Hepatocyte (in vitro differentiated cells): ENCODE results near the gene ISX. TPM values are rescaled to one million over a fixed set of nuclear protein-coding genes. Genes with fewer than 3 reads are reported as not detected.

Experiments used
- DNase-seq: peaks from one replicate; pipeline ENCODE4 v3.0.0-alpha.2; 2016; ENCODE audit warnings: low spot score
- H2AFZ ChIP-seq: fragments of 200-600 bp; sonication (generic); 2 replicates; pipeline ENCODE4 v1.6.0; 2016; ENCODE audit warnings: antibody characterized with exemption, mild to moderate bottlenecking
- H3K27ac ChIP-seq: fragments of 200-600 bp; sonication (generic); 2 replicates; pipeline ENCODE4 v1.5.1; 2016; ENCODE audit warnings: mild to moderate bottlenecking
- H3K27me3 ChIP-seq: fragments of 200-600 bp; sonication (generic); 2 replicates; pipeline ENCODE4 v1.6.1; 2016
- H3K36me3 ChIP-seq: fragments of 200-600 bp; sonication (generic); replicated peaks from 2 replicates; pipeline ENCODE4 v1.5.1; 2016; ENCODE audit warnings: low read depth; ENCODE audit not compliant: insufficient read depth
- H3K4me1 ChIP-seq: fragments of 200-600 bp; sonication (generic); 2 replicates; pipeline ENCODE4 v1.5.1; 2016; ENCODE audit warnings: mild to moderate bottlenecking, moderate library complexity; ENCODE audit not compliant: insufficient read depth
- H3K4me2 ChIP-seq: fragments of 200-600 bp; sonication (generic); 2 replicates; pipeline ENCODE4 v1.6.0; 2016
- H3K4me3 ChIP-seq: fragments of 200-600 bp; sonication (generic); 2 replicates; pipeline ENCODE4 v1.5.1; 2016; ENCODE audit warnings: mild to moderate bottlenecking
- H3K79me2 ChIP-seq: fragments of 200-600 bp; sonication (generic); 2 replicates; pipeline ENCODE4 v1.6.0; 2017; ENCODE audit warnings: mild to moderate bottlenecking
- H3K9me2 ChIP-seq: fragments of 200-600 bp; sonication (generic); replicated peaks from 2 replicates; pipeline ENCODE4 v1.6.0; 2017; ENCODE audit warnings: mild to moderate bottlenecking; ENCODE audit not compliant: insufficient read depth
- H3K9me3 ChIP-seq: fragments of 200-600 bp; sonication (generic); 2 replicates; pipeline ENCODE4 v1.5.1; 2016; ENCODE audit warnings: low read depth, mild to moderate bottlenecking
- H4K20me1 ChIP-seq: fragments of 200-600 bp; sonication (generic); 2 replicates; pipeline ENCODE4 v1.6.0; 2016; ENCODE audit warnings: mild to moderate bottlenecking; ENCODE audit not compliant: insufficient read depth, poor library complexity, severe bottlenecking
- EZH2 ChIP-seq: fragments of 200-600 bp; sonication (generic); IDR thresholded peaks from 2 replicates; pipeline ENCODE4 v1.6.1; 2016; ENCODE audit warnings: antibody characterized with exemption, mild to moderate bottlenecking, borderline replicate concordance
- EZH2phosphoT487 ChIP-seq: fragments of 200-600 bp; sonication (generic); IDR thresholded peaks from one replicate; pipeline ENCODE4 v1.6.1; 2018; ENCODE audit warnings: antibody characterized with exemption, mild to moderate bottlenecking, low read depth, moderate library complexity; ENCODE audit not compliant: unreplicated experiment, severe bottlenecking
- WGBS: methylation state at CpG from one replicate; pipeline ENCODE4 v1.1.6; 2016; ENCODE audit warnings: low lambda C conversion rate; ENCODE audit errors: missing lambda C conversion rate; 5-methylcytosine and 5-hydroxymethylcytosine counted together
- polyA plus RNA-seq: library from polyadenylated mRNA; unstranded; fragments of >200 nt; fragmentation: Nextera tagmentation; extraction: Ambion mirVana; gene quantifications from 2 replicates; pipeline ENCODE4 v1.2.1, GENCODE V29; 2016
- total RNA-seq: library from RNA; depleted of rRNA; stranded (reverse); fragments of >200 nt; gene quantifications from 2 replicates; pipeline ENCODE4 v1.2.3, GENCODE V29; 2014
- TF ChIP-seq, protein P1 (sequence below): fragments of 200-600 bp; sonication (generic); IDR thresholded peaks from 2 replicates; pipeline ENCODE4 v1.5.1; 2016; ENCODE audit warnings: antibody characterized with exemption, mild to moderate bottlenecking; ENCODE audit not compliant: poor library complexity

ISX gene
- total and polyA plus RNA-seq, 2 experiments from 2014 or later = 20.6 to 29.8 TPM

DNA sequence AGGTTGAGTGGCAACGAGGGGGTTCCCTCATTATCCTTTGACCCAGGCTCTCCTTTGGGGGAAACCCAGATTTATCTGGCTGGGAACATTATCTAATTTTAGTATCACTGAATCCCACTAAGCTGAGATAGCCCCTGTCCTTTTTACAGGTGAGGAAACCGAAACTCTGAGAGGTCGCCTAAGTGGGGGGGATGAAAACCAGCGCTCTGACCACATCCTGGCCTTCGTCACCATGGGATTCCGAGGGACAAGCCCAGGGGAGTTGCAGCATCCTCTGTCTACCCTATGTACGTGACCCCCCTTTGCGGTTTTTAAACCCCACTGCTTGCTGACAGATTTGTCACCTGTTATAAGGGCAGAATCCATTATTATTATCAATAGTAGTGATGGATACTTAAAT is 61.0 kb downstream of the ISX start:
- WGBS = 88% methylated on average over 8 of the region's 8 CpGs
- TF ChIP-seq EZH2 = no peak
- no peak for TF ChIP-seq EZH2phosphoT487
- TF ChIP-seq, protein P1, sequence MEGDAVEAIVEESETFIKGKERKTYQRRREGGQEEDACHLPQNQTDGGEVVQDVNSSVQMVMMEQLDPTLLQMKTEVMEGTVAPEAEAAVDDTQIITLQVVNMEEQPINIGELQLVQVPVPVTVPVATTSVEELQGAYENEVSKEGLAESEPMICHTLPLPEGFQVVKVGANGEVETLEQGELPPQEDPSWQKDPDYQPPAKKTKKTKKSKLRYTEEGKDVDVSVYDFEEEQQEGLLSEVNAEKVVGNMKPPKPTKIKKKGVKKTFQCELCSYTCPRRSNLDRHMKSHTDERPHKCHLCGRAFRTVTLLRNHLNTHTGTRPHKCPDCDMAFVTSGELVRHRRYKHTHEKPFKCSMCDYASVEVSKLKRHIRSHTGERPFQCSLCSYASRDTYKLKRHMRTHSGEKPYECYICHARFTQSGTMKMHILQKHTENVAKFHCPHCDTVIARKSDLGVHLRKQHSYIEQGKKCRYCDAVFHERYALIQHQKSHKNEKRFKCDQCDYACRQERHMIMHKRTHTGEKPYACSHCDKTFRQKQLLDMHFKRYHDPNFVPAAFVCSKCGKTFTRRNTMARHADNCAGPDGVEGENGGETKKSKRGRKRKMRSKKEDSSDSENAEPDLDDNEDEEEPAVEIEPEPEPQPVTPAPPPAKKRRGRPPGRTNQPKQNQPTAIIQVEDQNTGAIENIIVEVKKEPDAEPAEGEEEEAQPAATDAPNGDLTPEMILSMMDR = no peak

DNA sequence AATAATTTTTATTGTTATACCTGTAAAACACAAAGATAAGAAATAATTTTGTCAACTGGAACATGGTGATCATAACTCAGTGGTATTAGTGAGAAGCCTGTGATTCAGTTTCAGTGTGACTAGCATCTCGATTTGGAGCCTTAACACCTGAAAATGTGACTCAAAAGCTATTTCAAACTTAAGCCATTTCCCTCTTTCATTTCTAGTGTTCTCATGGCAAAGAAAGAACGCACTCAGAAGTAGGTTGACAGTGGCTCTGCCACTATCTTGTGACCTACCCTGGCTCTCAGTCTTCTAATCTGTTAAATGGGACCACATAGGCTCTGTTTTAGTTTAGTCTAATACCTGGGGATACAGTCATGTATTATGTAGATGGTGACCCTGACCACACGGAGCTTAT is 62.7 kb downstream of the ISX start:
- Histone ChIP-seq H4K20me1 (no peaks in the 10 kb centered on the region), H3K79me2 (no peaks in the 10 kb centered on the region), H3K27ac (no peak overlapping the region), H3K9me2 (no peaks in the 10 kb centered on the region), H3K27me3 (no peaks in the 10 kb centered on the region), H3K36me3 (no peaks in the 10 kb centered on the region), H3K9me3 (no peaks in the 10 kb centered on the region), H3K4me2 (no peak overlapping the region), H3K4me3 (no peak overlapping the region), H3K4me1 (peaks cover 18% of the 10 kb centered on the region), H2AFZ (no peak overlapping the region)
- TF ChIP-seq EZH2phosphoT487 (no peak), EZH2 (no peak)
- TF ChIP-seq, protein P1 = no peak
- no peak for DNase-seq
- WGBS = 87% methylated on average over 3 of the region's 3 CpGs

More for the DNA sequence above, 61.0 kb downstream of the ISX start:
- Histone ChIP-seq H3K4me1 (peaks cover 12% of the 10 kb centered on the region), H3K4me3 (no peak overlapping the region), H4K20me1 (no peaks in the 10 kb centered on the region), H2AFZ (no peak overlapping the region), H3K4me2 (no peak overlapping the region), H3K9me2 (no peaks in the 10 kb centered on the region), H3K79me2 (no peaks in the 10 kb centered on the region), H3K9me3 (no peaks in the 10 kb centered on the region), H3K27me3 (no peaks in the 10 kb centered on the region), H3K36me3 (no peaks in the 10 kb centered on the region), H3K27ac (no peak overlapping the region)
- DNase-seq = no peak

DNA sequence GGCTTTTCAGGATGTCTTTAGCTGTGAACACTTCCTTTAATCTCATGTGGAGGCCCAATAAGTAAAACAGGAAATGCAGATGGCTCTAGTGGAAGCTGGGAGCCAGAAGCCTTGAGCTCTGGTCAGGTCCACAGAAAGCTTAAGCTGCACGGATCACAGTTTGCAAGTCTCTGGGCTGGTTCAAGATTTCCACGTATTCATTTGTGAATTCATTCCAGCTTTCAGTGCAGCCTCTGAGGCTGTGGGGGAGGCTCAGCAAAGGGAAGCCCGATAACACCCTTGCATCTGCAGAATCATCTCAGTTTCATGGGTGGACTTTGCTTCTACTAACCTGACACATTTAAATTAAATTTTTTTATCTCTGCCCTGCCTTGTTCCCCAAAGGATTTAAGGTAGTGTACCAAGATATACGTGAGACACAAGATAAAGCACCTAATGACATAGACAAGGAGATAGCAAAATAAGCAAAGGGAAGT is 65.6 kb downstream of the ISX start:
- Histone ChIP-seq H3K4me2 (peak overlapping the region; percentile 7), H3K4me1 (peaks cover 40% of the 10 kb centered on the region), H3K9me2 (no peaks in the 10 kb centered on the region), H3K27ac (no peak overlapping the region), H3K27me3 (no peaks in the 10 kb centered on the region), H2AFZ (no peak overlapping the region), H3K79me2 (no peaks in the 10 kb centered on the region), H3K36me3 (no peaks in the 10 kb centered on the region), H4K20me1 (no peaks in the 10 kb centered on the region), H3K4me3 (no peak overlapping the region), H3K9me3 (no peaks in the 10 kb centered on the region)
- peak; percentile 26 for DNase-seq
- 18% methylated on average over 4 of the region's 4 CpGs for WGBS
- TF ChIP-seq, protein P1 = no peak
- TF ChIP-seq EZH2phosphoT487 (no peak), EZH2 (no peak)

DNA sequence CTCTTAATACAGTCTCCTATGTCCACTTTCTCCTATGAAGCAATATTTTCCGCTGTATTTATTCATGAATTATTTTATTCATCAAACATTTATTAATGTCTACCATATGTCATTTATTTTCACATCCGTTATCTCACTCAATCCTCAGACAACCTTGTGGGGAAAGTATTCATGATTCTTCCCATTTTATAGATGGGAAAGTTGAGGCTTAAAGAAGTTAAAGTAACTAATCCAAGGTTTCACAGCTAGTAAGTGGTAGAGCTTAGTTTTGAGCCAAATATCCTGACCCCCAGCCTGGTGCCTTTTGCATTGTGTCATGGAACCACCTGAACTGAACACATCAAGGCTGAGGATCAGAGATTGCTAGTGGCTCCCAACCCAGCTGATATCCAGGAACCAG is 66.6 kb downstream of the ISX start:
- TF ChIP-seq, protein P1 = no peak
- no peak for TF ChIP-seq EZH2phosphoT487
- no peak for TF ChIP-seq EZH2
- no peak for DNase-seq
- Histone ChIP-seq H3K4me1 (peaks cover 40% of the 10 kb centered on the region), H3K79me2 (no peaks in the 10 kb centered on the region), H3K27me3 (no peaks in the 10 kb centered on the region), H3K4me3 (no peak overlapping the region), H3K27ac (no peak overlapping the region), H3K9me3 (no peaks in the 10 kb centered on the region), H4K20me1 (no peaks in the 10 kb centered on the region), H3K36me3 (no peaks in the 10 kb centered on the region), H3K4me2 (no peak overlapping the region), H3K9me2 (no peaks in the 10 kb centered on the region), H2AFZ (no peak overlapping the region)
- WGBS = 98% methylated on average over 2 of the region's 2 CpGs
